MM.1S (cell line): ENCODE data around the gene CREBBP.

Source experiments
- CTCF ChIP-seq: fragments of 300-600 bp; sonication (generic); IDR thresholded peaks from 2 replicates; pipeline ENCODE4 v1.5.1; 2016; ENCODE audit warnings: antibody characterized with exemption, low read length, mixed read lengths
- EZH2 ChIP-seq: fragments of 300-600 bp; sonication (generic); optimal IDR thresholded peaks from 2 replicates; pipeline ENCODE3; 2017; ENCODE audit warnings: low read depth, mild to moderate bottlenecking, antibody characterized with exemption, low read length, mixed read lengths

- TF ChIP-seq CTCF = no peak
- no peak for TF ChIP-seq EZH2
Measured at GRCh38 chr16:3814755-3815154, 65.8 kb downstream of the CREBBP start.
